ENCODE results near the gene ELANE. TPM values are rescaled to one million over a fixed set of nuclear protein-coding genes. Genes with fewer than 3 reads are reported as not detected.

ELANE gene
- total RNA-seq, 1 donor from 2014 or later: not detected

- peaks cover 20% of the 10 kb centered on the region for H3K36me3 Mint-ChIP-seq (ENCODE audit: low read depth)
- DNase-seq: peak; percentile 97
- H3K9me3 Mint-ChIP-seq: no peaks in the 10 kb centered on the region
- intact Hi-C loops (cut with micrococcal nuclease): loop anchor here (1.0 kb wide), 1 partner anchor 16 kb away; no protein-coding TSS in a partner anchor
- no peaks in the 10 kb centered on the region for H3K27me3 Mint-ChIP-seq
- peak within 1 kb of the TSS; percentile 91 for H3K4me3 Mint-ChIP-seq
- peak within 1 kb of the TSS; percentile 97 for H3K27ac Mint-ChIP-seq
- peaks cover 17% of the 10 kb centered on the region for H3K4me1 Mint-ChIP-seq
Observed at GRCh38 chr19:892894-893689, 41.0 kb downstream of the ELANE start, which contains the start of the genes MED16 and RNU6-9. Gene MED16 (minus strand): TSS chr19:893187. CDS start chr19:891131, 2,056 bp downstream. Gene RNU6-9 (plus strand): TSS chr19:893484.

GRCh38 chr19:896434-896833, 44.3 kb downstream of the ELANE start:
- Mint-ChIP-seq H3K27me3 (no peaks in the 10 kb centered on the region), H3K4me1 (peaks cover 15% of the 10 kb centered on the region), H3K27ac (no peak overlapping the region), H3K4me3 (no peak overlapping the region), H3K36me3 (ENCODE audit: low read depth) (peaks cover 24% of the 10 kb centered on the region), H3K9me3 (no peaks in the 10 kb centered on the region)
- intact Hi-C loops (cut with micrococcal nuclease): no loop called here
- no peak for DNase-seq

GRCh38 chr19:896999-897398, 44.9 kb downstream of the ELANE start:
- peaks cover 15% of the 10 kb centered on the region for H3K4me1 Mint-ChIP-seq
- H3K27me3 Mint-ChIP-seq: no peaks in the 10 kb centered on the region
- no peak overlapping the region for H3K4me3 Mint-ChIP-seq
- H3K27ac Mint-ChIP-seq: no peak overlapping the region
- no peaks in the 10 kb centered on the region for H3K9me3 Mint-ChIP-seq
- intact Hi-C loops (cut with micrococcal nuclease): no loop called here
- H3K36me3 Mint-ChIP-seq (ENCODE audit: low read depth): peaks cover 24% of the 10 kb centered on the region
- no peak for DNase-seq

GRCh38 chr19:897442-898039, 45.4 kb downstream of the ELANE start:
- DNase-seq: no peak
- intact Hi-C loops (cut with micrococcal nuclease): no loop called here
- no peak overlapping the region for H3K27ac Mint-ChIP-seq
- H3K4me1 Mint-ChIP-seq: peaks cover 13% of the 10 kb centered on the region
- no peaks in the 10 kb centered on the region for H3K9me3 Mint-ChIP-seq
- peaks cover 24% of the 10 kb centered on the region for H3K36me3 Mint-ChIP-seq (ENCODE audit: low read depth)
- H3K27me3 Mint-ChIP-seq: no peaks in the 10 kb centered on the region
- no peak overlapping the region for H3K4me3 Mint-ChIP-seq

GRCh38 chr19:898663-899062, 46.6 kb downstream of the ELANE start:
- Mint-ChIP-seq H3K27me3 (no peaks in the 10 kb centered on the region), H3K4me3 (no peak overlapping the region), H3K4me1 (peaks cover 6% of the 10 kb centered on the region), H3K36me3 (ENCODE audit: low read depth) (peaks cover 21% of the 10 kb centered on the region), H3K27ac (no peak overlapping the region), H3K9me3 (no peaks in the 10 kb centered on the region)
- no peak for DNase-seq
- intact Hi-C loops (cut with micrococcal nuclease): no loop called here

- Mint-ChIP-seq H3K27me3 (no peaks in the 10 kb centered on the region), H3K9me3 (no peaks in the 10 kb centered on the region), H3K4me3 (no peak overlapping the region), H3K36me3 (ENCODE audit: low read depth) (peaks cover 26% of the 10 kb centered on the region), H3K27ac (no peak overlapping the region), H3K4me1 (peaks cover 7% of the 10 kb centered on the region)
- intact Hi-C loops (cut with micrococcal nuclease): no loop called here
- no peak for DNase-seq
Observed at GRCh38 chr19:899336-900042, 47.4 kb downstream of the ELANE start.

GRCh38 chr19:900043-900301, 47.9 kb downstream of the ELANE start:
- intact Hi-C loops (cut with micrococcal nuclease): no loop called here
- Mint-ChIP-seq H3K4me1 (peaks cover 8% of the 10 kb centered on the region), H3K9me3 (no peaks in the 10 kb centered on the region), H3K27ac (no peak overlapping the region), H3K36me3 (ENCODE audit: low read depth) (peaks cover 27% of the 10 kb centered on the region), H3K4me3 (no peak overlapping the region), H3K27me3 (no peaks in the 10 kb centered on the region)
- DNase-seq: peak; percentile 65

GRCh38 chr19:900302-901111, 48.4 kb downstream of the ELANE start:
- Mint-ChIP-seq H3K9me3 (no peaks in the 10 kb centered on the region), H3K27ac (no peak overlapping the region), H3K4me1 (peaks cover 6% of the 10 kb centered on the region), H3K27me3 (no peaks in the 10 kb centered on the region), H3K36me3 (ENCODE audit: low read depth) (peaks cover 27% of the 10 kb centered on the region), H3K4me3 (no peak overlapping the region)
- peak; percentile 81 for DNase-seq
- intact Hi-C loops (cut with micrococcal nuclease): no loop called here

GRCh38 chr19:901216-902092, 49.4 kb downstream of the ELANE start:
- Mint-ChIP-seq H3K36me3 (ENCODE audit: low read depth) (peaks cover 26% of the 10 kb centered on the region), H3K27me3 (no peaks in the 10 kb centered on the region), H3K4me1 (peaks cover 7% of the 10 kb centered on the region), H3K27ac (no peak overlapping the region), H3K4me3 (no peak overlapping the region), H3K9me3 (no peaks in the 10 kb centered on the region)
- DNase-seq: no peak
- intact Hi-C loops (cut with micrococcal nuclease): no loop called here

GRCh38 chr19:902093-902370, 49.9 kb downstream of the ELANE start:
- intact Hi-C loops (cut with micrococcal nuclease): no loop called here
- Mint-ChIP-seq H3K27ac (no peak overlapping the region), H3K27me3 (no peaks in the 10 kb centered on the region), H3K4me1 (peaks cover 13% of the 10 kb centered on the region), H3K4me3 (no peak overlapping the region), H3K9me3 (no peaks in the 10 kb centered on the region), H3K36me3 (ENCODE audit: low read depth) (peaks cover 22% of the 10 kb centered on the region)
- no peak for DNase-seq

GRCh38 chr19:902446-903226, 50.5 kb downstream of the ELANE start:
- DNase-seq: no peak
- peaks cover 21% of the 10 kb centered on the region for H3K36me3 Mint-ChIP-seq (ENCODE audit: low read depth)
- no peaks in the 10 kb centered on the region for H3K27me3 Mint-ChIP-seq
- H3K4me3 Mint-ChIP-seq: no peak overlapping the region
- H3K9me3 Mint-ChIP-seq: no peaks in the 10 kb centered on the region
- intact Hi-C loops (cut with micrococcal nuclease): no loop called here
- H3K4me1 Mint-ChIP-seq: peaks cover 19% of the 10 kb centered on the region
- no peak overlapping the region for H3K27ac Mint-ChIP-seq

- Mint-ChIP-seq H3K4me3 (no peak overlapping the region), H3K4me1 (peaks cover 22% of the 10 kb centered on the region), H3K27me3 (no peaks in the 10 kb centered on the region), H3K9me3 (no peaks in the 10 kb centered on the region), H3K27ac (no peak overlapping the region), H3K36me3 (ENCODE audit: low read depth) (peaks cover 19% of the 10 kb centered on the region)
- intact Hi-C loops (cut with micrococcal nuclease): no loop called here
- DNase-seq: no peak
Observed at GRCh38 chr19:903266-903797, 51.2 kb downstream of the ELANE start.
